A549 treated with AZD2906 at 1 μM for 4 hours (cell line): Measurements from ENCODE around the gene CMKLR1. TPM values are rescaled to one million over a fixed set of nuclear protein-coding genes. Genes with fewer than 3 reads are reported as not detected.

Source experiments
- total RNA-seq: library from RNA; stranded (reverse); fragments of 200-300 nt; extraction: Qiagen RNA extraction; gene quantifications from 5 replicates; pipeline ENCODE4 v1.2.3, GENCODE V29; 2022

CMKLR1 gene
- total RNA-seq = 0.02 to 0.06 TPM (median 0.02 TPM) in 3 of 5 replicates, not detected in the others

GRCh38 chr12:108338915-108339657, at the start of gene CMKLR1:
CMKLR1 (minus strand) TSS chr12:108339311; CDS start chr12:108293591, 45,720 bp downstream.

Other genes with a start within 250 kb of the CMKLR1 start
- gene WSCD2, start 210.0 kb downstream of the CMKLR1 start, total RNA-seq = not detected in 5 replicates
- gene FICD, start 176.0 kb upstream of the CMKLR1 start, total RNA-seq = 2.8 to 3.1 TPM (median 3.1 TPM) in 5 replicates
- gene SART3, start 221.9 kb upstream of the CMKLR1 start, total RNA-seq = 35.2 to 49.5 TPM (median 38.8 TPM) in 5 replicates
- gene ISCU, start 223.3 kb upstream of the CMKLR1 start, total RNA-seq = 86.6 to 99.7 TPM (median 93.1 TPM) in 5 replicates